Stimulated activated naive CD4-positive, alpha-beta T cell treated with Interleukin-2 at 50 U/mL for 16 hours (primary cell): Measurements from ENCODE around the gene GTF2H2C.
"Not testable (repeated sequence)": the region's sequence is repeated elsewhere in the genome, so short reads cannot be mapped to it uniquely, and the experiment has no call there.

Experiments
- DNase-seq: peaks from one replicate; lab custom pipeline; 2025; lab: John Stamatoyannopoulos, UW

Gene GTF2H2C

GRCh38 chr5:69566172-69566571 lies 6.2 kb downstream of the GTF2H2C start:
- DNase-seq, result not testable (repeated sequence)

DNA sequence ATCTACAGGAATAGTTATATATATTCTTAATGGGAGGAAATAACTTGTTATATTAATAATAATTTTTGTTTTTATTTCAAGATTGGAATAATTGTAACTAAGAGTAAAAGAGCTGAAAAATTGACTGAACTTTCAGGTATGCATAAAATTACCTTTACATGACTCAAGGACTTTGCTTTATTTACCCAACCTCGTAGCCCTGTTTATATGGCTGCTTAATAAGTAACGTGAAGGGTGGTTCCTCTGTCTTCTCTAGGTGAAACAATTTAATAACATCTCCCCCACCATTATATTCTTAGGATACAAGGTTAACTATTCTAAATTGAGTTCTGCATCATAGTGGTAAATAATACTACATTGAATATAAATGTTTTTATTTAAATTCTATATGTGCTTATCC lies 8.1 kb downstream of the GTF2H2C start:
- not testable (repeated sequence) for DNase-seq

- DNase-seq, result not testable (repeated sequence)
Measured at GRCh38 chr5:69583356-69583755, 23.4 kb downstream of the GTF2H2C start.

GRCh38 chr5:69596114-69596840 lies 36.3 kb downstream of the GTF2H2C start:
- not testable (repeated sequence) for DNase-seq

- not testable (repeated sequence) for DNase-seq
Measured at GRCh38 chr5:69601947-69602346, 42.0 kb downstream of the GTF2H2C start.

DNA sequence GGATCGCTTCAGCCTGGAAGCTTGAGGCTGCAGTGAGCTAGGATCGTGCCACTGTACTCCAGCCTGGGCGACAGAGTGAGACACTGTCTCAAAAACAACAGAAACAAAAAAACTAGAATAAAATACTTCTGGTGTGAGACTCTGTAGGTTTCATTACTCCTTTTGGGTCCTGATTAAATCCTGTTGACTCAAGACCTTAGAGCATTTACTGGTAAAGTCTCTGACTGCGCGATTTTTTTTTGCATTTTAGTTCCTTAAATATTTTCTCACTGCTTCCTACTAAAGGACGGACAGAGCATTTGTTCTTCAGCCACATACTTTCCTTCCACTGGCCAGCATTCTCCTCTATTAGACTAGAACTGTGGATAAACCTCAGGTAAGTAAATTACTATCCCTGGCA lies 46.8 kb downstream of the GTF2H2C start:
- DNase-seq, result not testable (repeated sequence)

GRCh38 chr5:69607750-69608149 lies 47.8 kb downstream of the GTF2H2C start:
- not testable (repeated sequence) for DNase-seq

GRCh38 chr5:69608861-69609496 lies 49.0 kb downstream of the GTF2H2C start:
- DNase-seq, result not testable (repeated sequence)

DNA sequence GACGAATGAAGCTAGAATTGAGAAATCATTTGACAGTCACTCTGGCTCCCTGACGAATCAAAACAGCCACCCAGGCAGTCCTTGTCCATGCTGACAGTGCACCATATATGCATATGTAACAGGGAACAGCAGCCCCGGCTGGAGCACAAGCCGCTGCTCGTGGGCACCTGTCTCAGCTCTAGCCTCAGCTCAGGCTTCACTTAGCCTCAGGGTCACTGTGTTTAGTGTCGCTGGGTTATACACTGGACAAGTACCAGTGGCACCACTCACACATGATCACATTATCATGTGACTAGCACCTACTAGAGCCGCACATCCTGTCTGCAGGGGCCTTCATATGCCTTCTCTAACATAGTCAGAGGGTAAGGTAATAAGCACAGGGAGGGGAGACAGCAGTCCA lies 54.9 kb downstream of the GTF2H2C start:
- not testable (repeated sequence) for DNase-seq

GRCh38 chr5:69631879-69632278 lies 71.9 kb downstream of the GTF2H2C start:
- DNase-seq, result not testable (repeated sequence)
